NCI-H460 (cell line): ENCODE results near the gene RSL1D1. TPM values are rescaled to one million over a fixed set of nuclear protein-coding genes. Genes with fewer than 3 reads are reported as not detected.
"Not testable (repeated sequence)": the region's sequence is repeated elsewhere in the genome, so short reads cannot be mapped to it uniquely, and the experiment has no call there.

Experiments used
- DNase-seq: peaks from one replicate; pipeline ENCODE4 v3.0.0-alpha.2; 2016; ENCODE audit warnings: low read depth; ENCODE audit errors: extremely low read depth
- total RNA-seq: library from RNA; depleted of rRNA; stranded (reverse); fragments of >200 nt; shearing (Covaris generic); gene quantifications from 2 replicates; pipeline ENCODE4 v1.2.3, GENCODE V29; 2014

Gene RSL1D1
- total RNA-seq, 1 experiment from 2014 or later, result 524 TPM

DNA sequence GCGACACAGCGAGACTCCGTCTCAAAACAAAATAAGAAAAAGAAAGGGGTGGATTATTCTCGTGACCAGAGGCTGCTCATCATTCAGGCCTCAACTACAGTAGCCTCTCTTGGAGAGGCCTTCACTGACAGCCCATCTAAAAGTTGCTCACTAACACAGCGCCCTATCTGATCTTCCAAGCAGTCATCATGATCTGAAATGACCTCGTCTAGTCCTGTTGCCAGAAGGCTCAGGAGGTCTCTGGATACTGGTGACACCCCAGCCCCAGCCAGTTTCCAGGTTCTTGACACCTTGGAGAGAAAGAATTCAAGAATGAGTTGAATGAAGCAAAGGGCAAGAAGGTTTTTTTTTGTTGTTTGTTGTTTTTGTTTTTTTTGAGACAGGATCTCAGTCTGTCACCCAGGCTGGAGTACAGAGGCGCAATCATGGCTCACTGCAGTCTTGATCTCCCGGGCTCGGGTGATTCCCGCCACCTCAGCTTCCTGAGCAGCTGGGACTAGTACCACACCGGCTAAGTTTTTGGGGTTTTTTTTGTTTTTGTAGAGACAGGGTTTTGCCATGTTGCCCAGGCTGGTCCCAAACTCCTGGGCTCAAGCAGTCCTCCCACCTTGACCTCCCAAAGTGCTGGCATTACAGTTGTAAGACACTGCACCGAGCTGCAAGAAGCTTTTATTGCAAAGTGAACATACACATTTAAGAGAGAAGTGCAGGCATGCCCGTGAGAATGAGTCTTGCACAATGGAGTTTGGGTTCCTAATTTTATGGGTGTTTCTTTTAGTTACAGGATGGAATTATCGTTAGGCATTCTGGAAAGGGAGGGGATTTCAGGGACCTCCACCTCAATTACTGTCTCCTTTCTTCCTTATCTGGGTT, 51.6 kb downstream of the RSL1D1 start:
- no peak for DNase-seq

DNA sequence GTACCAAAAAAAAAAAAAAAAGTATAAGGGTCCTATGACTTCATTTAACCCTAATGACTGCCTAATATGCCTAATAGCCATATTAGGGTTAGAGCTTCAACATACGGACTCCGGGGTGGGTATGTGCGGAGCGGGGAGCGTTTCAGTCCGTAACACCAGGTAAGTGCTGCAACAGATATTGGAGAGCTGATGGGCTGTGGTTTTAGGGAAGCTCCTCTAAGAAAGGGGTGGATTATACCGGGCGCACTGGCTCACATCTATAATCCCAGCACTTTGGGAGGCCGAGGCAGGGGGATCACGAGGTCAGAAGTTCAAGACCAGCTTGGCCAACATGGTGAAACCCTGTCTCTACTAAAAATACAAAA, 52.3 kb downstream of the RSL1D1 start:
- no peak for DNase-seq

DNA sequence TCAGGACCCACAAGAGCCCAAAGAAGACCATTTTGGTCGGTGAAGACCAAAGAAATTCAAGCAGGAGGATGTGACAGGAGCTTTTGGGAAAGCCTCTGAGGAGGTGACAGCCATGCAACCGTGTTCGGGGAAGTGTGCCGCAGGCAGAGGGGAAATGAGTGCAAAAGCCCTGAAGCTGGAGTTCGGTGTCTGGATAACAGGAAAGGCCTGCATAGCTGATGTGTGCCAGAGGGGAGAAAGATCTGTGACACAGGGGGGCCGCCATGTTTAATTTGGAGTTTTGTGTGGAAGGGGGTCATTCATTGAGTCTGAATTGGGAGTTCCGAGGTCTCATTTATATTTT, 53.4 kb downstream of the RSL1D1 start:
- no peak for DNase-seq

- DNase-seq, result peak; percentile 96
Measured at GRCh38 chr16:11797166-11797956, 54.0 kb downstream of the RSL1D1 start, which contains the start of gene ZC3H7A. ZC3H7A (minus strand) TSS chr16:11797258; CDS start chr16:11782354, 14,904 bp downstream.

- DNase-seq, result peak; percentile 18
Measured at GRCh38 chr16:11796227-11797165, 54.8 kb downstream of the RSL1D1 start.

DNA sequence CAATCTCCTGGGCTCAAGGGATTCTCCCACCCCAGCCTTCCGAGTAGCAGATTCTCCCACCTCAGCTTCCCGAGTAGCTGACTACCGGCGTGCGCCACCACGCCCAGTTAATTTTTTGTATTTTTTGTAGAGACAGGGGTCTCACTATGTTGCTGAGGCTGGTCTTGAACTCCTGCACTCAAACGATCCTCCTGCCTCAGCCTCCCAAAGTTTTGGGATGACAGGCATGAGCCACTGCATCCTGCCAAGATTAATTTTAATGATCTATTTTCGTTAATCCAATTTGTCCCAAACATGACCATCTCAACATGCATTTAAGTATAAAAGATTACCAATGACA, 55.5 kb downstream of the RSL1D1 start:
- DNase-seq, result no peak

DNA sequence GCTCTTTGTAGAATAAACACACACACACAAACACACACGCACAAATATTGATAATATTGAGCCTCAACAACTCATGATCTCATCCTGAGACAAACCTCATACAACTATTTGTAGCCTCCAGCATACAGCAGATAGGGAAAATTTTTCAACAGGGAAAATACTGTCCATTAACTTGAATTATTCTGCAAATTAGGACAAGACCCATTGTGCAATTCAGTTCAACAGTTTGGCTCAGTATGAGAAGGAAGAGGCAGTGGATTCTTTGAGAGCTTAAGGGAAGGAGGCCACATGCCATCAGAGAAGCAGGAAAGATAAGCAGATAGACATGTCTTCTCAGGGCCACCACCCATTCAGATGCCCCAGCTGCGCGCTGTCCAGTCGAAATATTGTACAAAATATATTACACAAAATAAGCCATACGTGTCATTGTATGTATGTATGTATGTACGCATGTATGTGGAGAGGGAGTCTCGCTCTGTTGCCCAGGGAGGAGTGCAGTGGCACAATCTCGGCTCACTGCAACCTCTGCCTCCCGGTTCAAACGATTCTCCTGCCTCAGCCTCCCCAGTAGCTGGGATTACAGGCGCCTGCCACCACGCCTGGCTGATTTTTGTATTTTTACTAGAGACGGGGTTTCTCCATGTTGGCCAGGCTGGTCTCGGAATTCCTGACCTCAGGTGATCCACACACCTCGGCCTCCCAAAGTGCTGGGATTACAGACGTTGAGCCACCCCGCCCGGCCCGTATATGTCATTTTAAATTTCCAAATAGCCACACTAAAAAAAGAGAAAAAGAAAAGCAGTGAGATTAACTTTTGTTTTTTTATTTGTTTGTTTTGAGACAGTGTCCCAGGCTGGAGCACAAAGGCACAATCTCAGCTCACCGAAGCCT, 56.1 kb downstream of the RSL1D1 start:
- DNase-seq, result no peak

GRCh38 chr16:11794447-11794846, 56.9 kb downstream of the RSL1D1 start:
- no peak for DNase-seq

GRCh38 chr16:11793840-11794239, 57.5 kb downstream of the RSL1D1 start:
- DNase-seq, result no peak

DNA sequence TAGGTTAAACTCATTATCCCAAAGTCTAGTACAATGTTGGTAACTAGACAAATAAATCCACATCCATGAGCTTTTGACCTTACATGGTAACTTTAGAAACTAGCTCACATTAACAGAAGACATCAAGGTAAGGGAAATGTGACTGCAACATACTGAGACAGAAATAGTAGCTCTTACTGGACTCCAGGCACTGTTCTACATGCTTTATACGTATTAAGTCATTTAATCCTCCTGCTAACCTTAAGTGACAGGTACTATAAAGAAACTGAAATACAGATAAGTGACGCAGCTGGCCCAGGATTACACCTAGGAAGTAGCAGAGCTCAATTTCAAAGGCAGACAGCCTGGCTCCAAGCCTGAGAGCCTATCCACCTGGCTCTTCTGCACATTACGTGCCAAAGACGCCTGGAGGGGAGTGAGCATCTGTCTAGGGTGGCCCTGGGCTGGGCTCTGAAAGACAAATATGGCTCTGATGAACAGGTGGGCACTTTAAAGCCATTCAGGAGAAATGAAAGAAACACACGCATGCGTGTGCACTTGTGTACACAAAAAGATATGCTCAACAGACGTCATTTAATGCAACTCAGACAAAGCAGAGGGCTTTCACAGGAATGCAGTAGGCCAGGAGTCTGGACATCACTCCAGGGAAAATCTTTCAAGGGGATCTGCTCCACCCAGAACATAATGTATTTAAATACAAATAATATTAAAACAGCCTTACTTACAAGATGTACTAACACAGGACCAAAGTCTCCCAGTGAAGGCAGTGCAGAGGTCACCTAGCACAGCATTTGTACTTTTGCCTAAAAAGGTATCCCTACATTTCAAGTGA, 58.7 kb downstream of the RSL1D1 start:
- DNase-seq, result no peak

DNA sequence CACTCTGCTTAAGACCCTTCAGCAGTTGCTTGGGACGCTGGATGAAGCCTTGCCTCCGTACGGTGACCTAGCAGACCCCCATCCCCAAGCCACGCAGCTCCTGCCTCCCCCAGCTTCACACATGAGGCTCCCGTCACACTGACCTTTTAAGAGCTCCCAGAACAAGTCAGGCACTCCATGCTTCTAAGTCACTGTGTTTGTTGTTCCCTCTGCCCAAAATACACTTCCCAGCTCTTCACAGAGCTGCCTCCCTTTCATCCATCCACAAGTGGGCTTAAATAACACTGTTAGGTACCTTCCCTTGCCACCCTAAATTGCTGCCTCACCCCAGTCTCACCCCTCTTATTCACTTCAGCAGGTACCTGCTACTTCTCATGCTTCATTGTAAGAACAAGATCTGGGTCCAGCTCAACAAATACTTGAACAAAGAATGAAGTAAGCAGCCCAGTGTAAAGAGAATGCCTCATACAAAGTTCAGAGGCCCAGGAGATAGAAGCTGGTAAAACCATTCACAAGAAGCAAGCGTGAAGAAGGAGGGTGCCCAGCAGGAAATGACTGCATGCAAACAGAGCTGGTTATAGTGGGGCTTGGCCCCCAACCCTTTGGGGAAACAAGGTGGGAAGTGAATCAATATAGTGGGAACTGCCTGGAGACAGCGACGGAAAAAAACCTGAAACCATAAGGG, 60.1 kb downstream of the RSL1D1 start:
- no peak for DNase-seq

DNA sequence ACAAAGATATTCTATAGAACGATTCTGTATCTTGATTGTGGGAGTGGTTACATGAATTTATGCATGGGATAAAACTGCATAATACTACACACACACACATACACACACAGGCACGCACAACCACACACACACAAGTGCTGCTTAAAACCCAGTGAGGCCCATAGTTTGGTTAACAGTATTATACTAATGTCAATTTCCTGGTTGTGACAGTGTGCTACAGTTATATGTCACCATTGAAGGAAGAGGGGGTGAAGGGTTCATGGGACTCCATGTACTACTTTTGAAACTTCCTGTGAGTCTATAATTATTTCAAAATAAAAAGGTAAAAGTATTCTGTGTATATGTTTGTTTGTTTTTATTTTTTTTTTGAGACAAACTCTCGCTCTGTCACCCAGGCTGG, 62.4 kb downstream of the RSL1D1 start:
- DNase-seq, result no peak

DNA sequence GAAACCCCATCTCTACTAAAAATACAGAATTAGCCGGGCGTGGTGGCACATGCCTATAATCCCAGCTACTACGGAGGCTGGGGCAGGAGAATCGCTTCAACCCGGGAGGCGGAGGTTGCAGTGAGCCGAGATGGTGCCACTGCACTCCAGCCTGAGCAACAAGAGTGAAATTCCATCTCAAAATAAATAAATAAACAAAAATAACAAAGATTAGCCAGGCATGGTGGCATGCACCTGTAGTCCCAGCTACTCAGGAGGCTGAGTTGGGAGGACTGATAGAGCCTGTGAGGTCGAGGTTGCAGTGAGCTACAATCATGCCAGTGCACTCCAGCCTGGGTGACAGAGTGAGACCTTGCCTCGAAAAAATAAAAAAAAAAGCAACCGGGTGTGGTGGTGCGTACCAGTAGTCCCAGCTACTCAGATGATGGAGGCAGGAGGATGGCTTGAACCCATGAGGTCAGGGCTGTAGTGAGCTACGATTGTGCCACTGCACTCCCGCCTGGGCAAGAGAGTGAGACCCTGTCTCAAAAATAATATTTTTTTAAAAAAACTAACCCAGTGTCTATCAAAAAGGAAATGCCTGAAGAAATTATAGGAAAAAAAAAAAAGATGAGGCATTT, 66.3 kb downstream of the RSL1D1 start:
- not testable (repeated sequence) for DNase-seq

DNA sequence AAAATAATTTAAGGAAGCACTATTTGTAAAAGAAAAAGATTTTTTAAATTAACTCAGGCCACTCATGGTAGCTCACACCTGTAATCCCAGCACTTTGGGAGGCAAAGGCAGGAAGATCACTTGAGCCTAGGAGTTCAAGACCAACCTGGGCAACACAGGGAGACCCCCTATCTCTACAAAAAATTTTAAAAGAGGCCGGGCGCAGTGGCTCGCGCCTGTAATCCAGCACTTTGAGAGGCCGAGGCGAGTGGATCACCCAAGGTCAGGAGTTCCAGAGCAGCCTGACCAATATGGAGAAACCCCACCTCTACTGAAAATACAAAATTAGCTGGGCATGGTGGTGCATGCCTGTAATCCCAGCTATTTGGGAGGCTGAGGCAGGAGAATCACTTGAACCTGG, 67.0 kb downstream of the RSL1D1 start:
- not testable (repeated sequence) for DNase-seq

DNA sequence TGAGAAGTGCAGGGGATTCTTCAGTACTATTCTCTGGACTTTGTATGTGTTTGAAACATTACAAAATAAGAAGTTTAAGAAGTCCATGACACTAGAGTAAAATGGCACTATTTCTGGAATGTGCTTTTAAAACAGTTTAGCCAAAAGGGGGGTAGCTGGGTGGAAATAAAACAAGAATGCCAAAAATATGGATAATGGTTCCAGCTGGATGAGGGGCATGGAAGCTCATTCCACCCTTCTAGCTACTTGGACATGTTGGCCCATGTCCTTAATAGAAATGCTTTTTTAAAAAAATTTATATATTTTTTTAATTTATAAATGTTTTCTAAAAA, 67.3 kb downstream of the RSL1D1 start:
- DNase-seq, result no peak
